C4-2B (cell line): ENCODE data around the gene BTN3A1.

Experiments used
- CTCF ChIP-seq: fragments of 450-650 bp; conservative IDR thresholded peaks from 2 replicates; pipeline ENCODE4 v1.5.1; 2017; ENCODE audit warnings: mild to moderate bottlenecking
- ZFX ChIP-seq: fragments of 450-650 bp; IDR thresholded peaks from 2 replicates; pipeline ENCODE4 v1.6.1; 2017

GRCh38 chr6:26457264-26457805 is 55.3 kb downstream of the BTN3A1 start:
- TF ChIP-seq CTCF = no peak
- TF ChIP-seq ZFX = no peak
